Parathyroid adenoma (tissue), 2 donors: Measurements from ENCODE around the gene R3HDML.

Source experiments
- H2AFZ ChIP-seq: fragments of 300-600 bp; sonication (generic); one replicate; pipeline ENCODE4 v1.7.0; 2017; ENCODE audit warnings: antibody characterized with exemption, mild to moderate bottlenecking
- H3K27ac ChIP-seq: fragments of 300-600 bp; sonication (generic); one replicate; pipeline ENCODE4 v1.7.0; 2017
- H3K27me3 ChIP-seq: fragments of 300-600 bp; sonication (generic); one replicate; pipeline ENCODE4 v1.7.0; 2017; ENCODE audit warnings: low read length; ENCODE audit not compliant: control insufficient read depth, insufficient read depth
- H3K36me3 ChIP-seq: fragments of 300-600 bp; sonication (generic); one replicate; pipeline ENCODE4 v1.7.0; 2017; ENCODE audit warnings: low read length; ENCODE audit not compliant: control insufficient read depth, insufficient read depth
- H3K4me1 ChIP-seq: fragments of 300-600 bp; sonication (generic); one replicate; pipeline ENCODE4 v1.7.0; 2017; ENCODE audit warnings: control low read depth
- H3K4me2 ChIP-seq: fragments of 300-600 bp; sonication (generic); one replicate; pipeline ENCODE4 v1.7.0; 2017; ENCODE audit warnings: low read length
- H3K4me3 ChIP-seq: fragments of 300-600 bp; sonication (generic); one replicate; pipeline ENCODE4 v1.7.0; 2017; ENCODE audit warnings: low read depth, low read length
- H3K79me2 ChIP-seq: fragments of 300-600 bp; sonication (generic); one replicate; pipeline ENCODE4 v1.7.0; 2017; ENCODE audit warnings: control low read depth
- H3K9ac ChIP-seq: fragments of 300-600 bp; sonication (generic); one replicate; pipeline ENCODE4 v1.7.0; 2017; ENCODE audit warnings: mild to moderate bottlenecking
- H3K9me3 ChIP-seq: fragments of 300-600 bp; sonication (generic); one replicate; pipeline ENCODE4 v1.7.0; 2017; ENCODE audit warnings: low read length; ENCODE audit not compliant: control insufficient read depth
- CTCF ChIP-seq: fragments of 300-600 bp; sonication (generic); IDR thresholded peaks from one replicate; pipeline ENCODE4 v1.7.0; 2017; ENCODE audit warnings: antibody characterized with exemption, mild to moderate bottlenecking
- donor health status: primary hyperparathyroidism.

R3HDML gene

GRCh38 chr20:44392088-44392775 lies 55.4 kb downstream of the R3HDML start:
- Histone ChIP-seq H3K4me2 (no peak overlapping the region), H3K4me1 (no peaks in the 10 kb centered on the region), H3K9ac (no peak overlapping the region)

GRCh38 chr20:44392776-44393607 lies 56.1 kb downstream of the R3HDML start:
- Histone ChIP-seq H3K27ac (no peak overlapping the region), H3K27me3 (no peaks in the 10 kb centered on the region), H3K79me2 (no peaks in the 10 kb centered on the region), H3K9ac (no peak overlapping the region), H3K4me1 (no peaks in the 10 kb centered on the region), H3K4me2 (no peak overlapping the region), H3K9me3 (no peaks in the 10 kb centered on the region), H3K4me3 (no peak overlapping the region), H2AFZ (no peak overlapping the region), H3K36me3 (no peaks in the 10 kb centered on the region)
- TF ChIP-seq CTCF, result no peak

More at GRCh38 chr20:44392088-44392775, 55.4 kb downstream of the R3HDML start:
- Histone ChIP-seq H2AFZ (no peak overlapping the region), H3K27me3 (no peaks in the 10 kb centered on the region), H3K79me2 (no peaks in the 10 kb centered on the region), H3K36me3 (no peaks in the 10 kb centered on the region), H3K4me3 (no peak overlapping the region), H3K27ac (no peak overlapping the region), H3K9me3 (no peaks in the 10 kb centered on the region)
- no peak for TF ChIP-seq CTCF

DNA sequence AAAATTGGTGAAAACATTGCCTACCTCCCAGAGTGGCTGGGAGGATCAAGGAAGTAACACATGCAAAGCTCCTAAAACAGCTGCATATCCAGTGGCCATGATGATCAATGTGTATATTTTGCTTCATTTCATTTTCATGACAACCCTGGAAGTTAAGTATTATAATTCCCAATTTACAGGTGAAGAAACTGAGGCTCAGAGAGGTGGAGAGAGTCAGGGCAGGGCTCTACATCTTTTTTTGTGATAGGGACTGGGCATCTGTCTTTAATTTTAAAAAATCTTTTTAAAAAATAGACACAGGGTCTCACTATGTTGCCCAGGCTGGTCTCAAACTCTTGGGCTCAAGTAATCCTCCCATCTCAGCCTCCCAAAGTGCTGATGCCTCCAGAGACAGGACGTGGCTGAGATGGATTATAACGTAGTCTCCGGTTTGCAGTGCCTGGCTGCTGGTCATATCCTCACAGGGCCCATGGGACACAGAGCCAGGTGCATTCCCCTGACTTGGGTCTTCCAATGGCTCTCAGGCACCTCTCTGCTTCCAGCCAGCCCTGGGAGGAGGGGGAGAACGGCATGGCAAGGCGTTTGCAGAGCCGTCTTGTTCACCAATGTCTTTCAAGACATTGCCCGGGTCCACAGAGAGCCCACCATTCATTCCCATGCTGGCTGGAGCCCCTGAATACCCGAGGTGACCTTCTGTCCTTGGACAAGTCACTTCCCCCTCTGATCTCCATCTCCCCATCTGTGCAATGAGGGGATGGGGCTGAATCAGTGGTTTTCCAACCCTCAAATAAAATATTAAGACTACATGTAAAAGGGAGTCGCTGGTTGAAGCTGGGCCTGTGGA lies 57.0 kb downstream of the R3HDML start:
- no peak overlapping the region for H3K9ac ChIP-seq
- H3K4me1 ChIP-seq, result no peaks in the 10 kb centered on the region
- no peak for TF ChIP-seq CTCF
- no peaks in the 10 kb centered on the region for H3K27me3 ChIP-seq
- no peaks in the 10 kb centered on the region for H3K9me3 ChIP-seq
- no peak overlapping the region for H2AFZ ChIP-seq
- H3K4me3 ChIP-seq, result no peak overlapping the region
- H3K36me3 ChIP-seq, result no peaks in the 10 kb centered on the region
- no peaks in the 10 kb centered on the region for H3K79me2 ChIP-seq
- no peak overlapping the region for H3K27ac ChIP-seq
- H3K4me2 ChIP-seq, result no peak overlapping the region

DNA sequence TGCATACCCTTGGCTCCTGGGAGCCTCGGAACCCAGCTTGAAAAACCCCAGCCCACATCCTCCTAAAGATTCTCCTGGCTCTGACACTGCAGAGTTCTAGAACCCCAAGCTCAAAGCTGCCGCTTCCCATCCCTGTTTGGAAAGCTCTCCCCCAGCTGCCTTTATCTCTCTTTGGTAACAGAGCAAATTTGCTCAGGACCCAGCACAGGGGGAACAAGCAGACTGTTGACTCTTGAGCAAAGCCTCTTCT lies 57.5 kb downstream of the R3HDML start:
- H3K79me2 ChIP-seq, result no peaks in the 10 kb centered on the region
- no peaks in the 10 kb centered on the region for H3K9me3 ChIP-seq
- H3K27me3 ChIP-seq, result no peaks in the 10 kb centered on the region
- no peak overlapping the region for H2AFZ ChIP-seq
- no peak for TF ChIP-seq CTCF
- no peak overlapping the region for H3K9ac ChIP-seq
- no peaks in the 10 kb centered on the region for H3K4me1 ChIP-seq
- no peak overlapping the region for H3K4me3 ChIP-seq
- H3K4me2 ChIP-seq, result no peak overlapping the region
- H3K27ac ChIP-seq, result no peak overlapping the region
- no peaks in the 10 kb centered on the region for H3K36me3 ChIP-seq
